Neural cell (in vitro differentiated cells): Measurements from ENCODE around the gene SOCS4. TPM values are rescaled to one million over a fixed set of nuclear protein-coding genes. Genes with fewer than 3 reads are reported as not detected.

ENCODE experiments used
- H2AFZ ChIP-seq: fragments of 200-600, 300-800 bp; sonication (generic), shearing (Covaris generic); 2 replicates; pipeline ENCODE4 v1.6.0; 2014; ENCODE audit warnings: low read depth, mild to moderate bottlenecking, antibody characterized with exemption, low read length, moderate library complexity
- H3F3A ChIP-seq: fragments of 200-600 bp; shearing (Covaris generic); 2 replicates; pipeline ENCODE4 v1.6.1; 2016; ENCODE audit warnings: mild to moderate bottlenecking, moderate library complexity, mixed read lengths, antibody characterized with exemption, low read length; ENCODE audit not compliant: insufficient read depth, poor library complexity, severe bottlenecking
- H3K27ac ChIP-seq: fragments of 200-600, 300-800 bp; sonication (generic), shearing (Covaris generic); 2 replicates; pipeline ENCODE4 v1.5.1; 2014; ENCODE audit warnings: mild to moderate bottlenecking, low read length, moderate library complexity
- H3K27me3 ChIP-seq: fragments of 300-800, 200-600 bp; sonication (generic), shearing (Covaris generic); 2 replicates; pipeline ENCODE4 v1.6.0; 2014; ENCODE audit warnings: mild to moderate bottlenecking, low read depth, low read length, moderate library complexity; ENCODE audit not compliant: insufficient read depth
- H3K36me3 ChIP-seq: fragments of 300-800, 200-600 bp; sonication (generic), shearing (Covaris generic); 2 replicates; pipeline ENCODE4 v1.5.1; 2014; ENCODE audit warnings: mild to moderate bottlenecking, antibody characterized with exemption, low read length, moderate library complexity; ENCODE audit not compliant: insufficient read depth
- H3K4me2 ChIP-seq: fragments of 300-800, 200-600 bp; sonication (generic), shearing (Covaris generic); 2 replicates; pipeline ENCODE4 v1.6.0; 2014; ENCODE audit warnings: mild to moderate bottlenecking, low read length
- H3K4me3 ChIP-seq: fragments of 300-800, 200-600 bp; sonication (generic), shearing (Covaris generic); 2 replicates; pipeline ENCODE4 v1.5.1; 2014; ENCODE audit warnings: mild to moderate bottlenecking, low read length, moderate library complexity
- H3K79me2 ChIP-seq: fragments of 200-600 bp; shearing (Covaris generic); replicated peaks from 2 replicates; pipeline ENCODE4 v1.6.0; 2014; ENCODE audit warnings: mild to moderate bottlenecking, low read length, moderate library complexity; ENCODE audit not compliant: insufficient read depth
- H3K9ac ChIP-seq: fragments of 300-800, 200-600 bp; sonication (generic), shearing (Covaris generic); 2 replicates; pipeline ENCODE4 v1.6.1; 2016; ENCODE audit warnings: mild to moderate bottlenecking, low read length, mixed read lengths
- H3K9me2 ChIP-seq: fragments of 200-600 bp; shearing (Covaris generic); 2 replicates; pipeline ENCODE4 v1.6.1; 2016; ENCODE audit warnings: mild to moderate bottlenecking, low read length, mixed read lengths; ENCODE audit not compliant: insufficient read depth
- H3K9me3 ChIP-seq: fragments of 200-600, 300-800 bp; sonication (generic), shearing (Covaris generic); 2 replicates; pipeline ENCODE4 v1.6.1; 2016; ENCODE audit warnings: mild to moderate bottlenecking, mixed run types, low read length, moderate library complexity, mixed read lengths
- H4K20me1 ChIP-seq: fragments of 200-600 bp; shearing (Covaris generic); 2 replicates; pipeline ENCODE4 v1.6.1; 2016; ENCODE audit warnings: mild to moderate bottlenecking, mixed run types; ENCODE audit not compliant: insufficient read depth
- CTCF ChIP-seq: fragments of 450-650 bp; IDR thresholded peaks from 2 replicates; pipeline ENCODE4 v1.5.1; 2014; ENCODE audit warnings: antibody characterized with exemption, mild to moderate bottlenecking, moderate library complexity; ENCODE audit not compliant: poor library complexity, severe bottlenecking
- EP300 ChIP-seq: fragments of 450-650 bp; conservative IDR thresholded peaks from 2 replicates; pipeline ENCODE4 v1.6.1; 2014; ENCODE audit warnings: antibody characterized with exemption, mild to moderate bottlenecking, moderate library complexity; ENCODE audit not compliant: poor library complexity, severe bottlenecking
- EZH2 ChIP-seq: fragments of 200-600, 300-800 bp; shearing (Covaris generic), sonication (generic); IDR thresholded peaks from 2 replicates; pipeline ENCODE4 v1.6.1; 2014; ENCODE audit warnings: antibody characterized with exemption, low read length, borderline replicate concordance, mild to moderate bottlenecking; ENCODE audit not compliant: insufficient read depth, poor library complexity, severe bottlenecking
- MXI1 ChIP-seq: fragments of 450-650 bp; conservative IDR thresholded peaks from 2 replicates; pipeline ENCODE4 v1.6.1; 2014; ENCODE audit warnings: antibody characterized with exemption, mild to moderate bottlenecking; ENCODE audit not compliant: poor library complexity, severe bottlenecking
- POLR2AphosphoS5 ChIP-seq: IDR thresholded peaks from 2 replicates; pipeline ENCODE4 v1.6.1; 2012
- RAD21 ChIP-seq: fragments of 450-650 bp; conservative IDR thresholded peaks from 2 replicates; pipeline ENCODE4 v1.6.1; 2014; ENCODE audit warnings: antibody characterized with exemption, mild to moderate bottlenecking, moderate library complexity
- REST ChIP-seq: IDR thresholded peaks from 2 replicates; pipeline ENCODE4 v1.6.1; 2012; ENCODE audit warnings: borderline replicate concordance
- SMC3 ChIP-seq: fragments of 450-650 bp; conservative IDR thresholded peaks from 2 replicates; pipeline ENCODE4 v1.6.1; 2014; ENCODE audit warnings: antibody characterized with exemption, mild to moderate bottlenecking, moderate library complexity; ENCODE audit not compliant: poor library complexity
- TAF1 ChIP-seq: IDR thresholded peaks from 2 replicates; pipeline ENCODE4 v1.6.1; 2012; ENCODE audit warnings: low read depth
- polyA plus RNA-seq: library from polyadenylated mRNA; depleted of rRNA; stranded (reverse); fragments of >200 nt; gene quantifications from 2 replicates; pipeline ENCODE4 v1.2.3, GENCODE V29; 2014

Gene SOCS4
- polyA plus RNA-seq, 1 donor from 2014 or later = 27.3 TPM

- no peaks in the 10 kb centered on the region for H3K27me3 ChIP-seq
- peaks cover 13% of the 10 kb centered on the region for H3K79me2 ChIP-seq
- no peak overlapping the region for H2AFZ ChIP-seq
- TF ChIP-seq SMC3 (no peak), MXI1 (no peak), REST (no peak)
- H3K4me3 ChIP-seq = no peak overlapping the region
- no peaks in the 10 kb centered on the region for H3K9me2 ChIP-seq
- peaks cover 10% of the 10 kb centered on the region for H3K36me3 ChIP-seq
- H3K9ac ChIP-seq = no peak overlapping the region
- H3F3A ChIP-seq = no peaks in the 10 kb centered on the region
- H4K20me1 ChIP-seq = no peaks in the 10 kb centered on the region
- H3K9me3 ChIP-seq = no peaks in the 10 kb centered on the region
- no peak overlapping the region for H3K27ac ChIP-seq
- H3K4me2 ChIP-seq = no peak overlapping the region
Measured at GRCh38 chr14:55066223-55066622, 39.2 kb downstream of the SOCS4 start.

GRCh38 chr14:55070981-55071411 is 44.0 kb downstream of the SOCS4 start:
- no peaks in the 10 kb centered on the region for H3K79me2 ChIP-seq
- H3K9me3 ChIP-seq = no peaks in the 10 kb centered on the region
- no peak overlapping the region for H3K27ac ChIP-seq
- no peak overlapping the region for H3K4me3 ChIP-seq
- no peaks in the 10 kb centered on the region for H3K36me3 ChIP-seq
- no peak for TF ChIP-seq SMC3
- TF ChIP-seq RAD21 = no peak
- no peak for TF ChIP-seq TAF1
- no peak for TF ChIP-seq EP300
- no peak for TF ChIP-seq CTCF
- TF ChIP-seq POLR2AphosphoS5 = no peak
- no peak overlapping the region for H3K9ac ChIP-seq
- H3K27me3 ChIP-seq = no peaks in the 10 kb centered on the region
- no peaks in the 10 kb centered on the region for H4K20me1 ChIP-seq
- no peaks in the 10 kb centered on the region for H3F3A ChIP-seq
- H2AFZ ChIP-seq = no peak overlapping the region
- no peaks in the 10 kb centered on the region for H3K9me2 ChIP-seq
- no peak overlapping the region for H3K4me2 ChIP-seq

GRCh38 chr14:55071870-55072640 is 45.0 kb downstream of the SOCS4 start:
- no peaks in the 10 kb centered on the region for H3K9me3 ChIP-seq
- H3K9ac ChIP-seq = no peak overlapping the region
- no peaks in the 10 kb centered on the region for H3K79me2 ChIP-seq
- H3K36me3 ChIP-seq = no peaks in the 10 kb centered on the region
- H3K27me3 ChIP-seq = no peaks in the 10 kb centered on the region
- no peak overlapping the region for H3K4me2 ChIP-seq
- no peak overlapping the region for H2AFZ ChIP-seq
- no peaks in the 10 kb centered on the region for H4K20me1 ChIP-seq
- H3K9me2 ChIP-seq = no peaks in the 10 kb centered on the region
- no peak overlapping the region for H3K4me3 ChIP-seq
- H3F3A ChIP-seq = no peaks in the 10 kb centered on the region
- TF ChIP-seq TAF1 (no peak), CTCF (no peak), SMC3 (no peak), REST (no peak), MXI1 (no peak), EZH2 (no peak), RAD21 (no peak), EP300 (no peak), POLR2AphosphoS5 (no peak)
- no peak overlapping the region for H3K27ac ChIP-seq
